Stimulated activated naive CD8-positive, alpha-beta T cell treated with anti-CD3 and anti-CD28 coated beads, Interleukin-15, Interleukin-2, amounts not matched to agents 100 ng/mL and 50 ng/mL, for 24 hours (primary cell): ENCODE measurements around the gene NOTCH4.
"Not testable (repeated sequence)": the region's sequence is repeated elsewhere in the genome, so short reads cannot be mapped to it uniquely, and the experiment has no call there.

Experiments
- H3K27ac Mint-ChIP-seq: one replicate; pipeline ENCODE4 v1.8.0; 2021; ENCODE audit warnings: mild to moderate bottlenecking, mixed read lengths
- H3K27me3 Mint-ChIP-seq: one replicate; pipeline ENCODE4 v1.8.0; 2021; ENCODE audit warnings: mixed read lengths
- H3K36me3 Mint-ChIP-seq: one replicate; pipeline ENCODE4 v1.8.0; 2021; ENCODE audit warnings: low read depth, mixed read lengths
- H3K4me1 Mint-ChIP-seq: one replicate; pipeline ENCODE4 v1.8.0; 2021; ENCODE audit warnings: low read depth, mixed read lengths
- H3K4me3 Mint-ChIP-seq: one replicate; pipeline ENCODE4 v1.8.0; 2021; ENCODE audit warnings: mild to moderate bottlenecking, mixed read lengths
- H3K9me3 Mint-ChIP-seq: one replicate; pipeline ENCODE4 v1.8.0; 2021; ENCODE audit warnings: mixed read lengths

The NOTCH4 gene

DNA sequence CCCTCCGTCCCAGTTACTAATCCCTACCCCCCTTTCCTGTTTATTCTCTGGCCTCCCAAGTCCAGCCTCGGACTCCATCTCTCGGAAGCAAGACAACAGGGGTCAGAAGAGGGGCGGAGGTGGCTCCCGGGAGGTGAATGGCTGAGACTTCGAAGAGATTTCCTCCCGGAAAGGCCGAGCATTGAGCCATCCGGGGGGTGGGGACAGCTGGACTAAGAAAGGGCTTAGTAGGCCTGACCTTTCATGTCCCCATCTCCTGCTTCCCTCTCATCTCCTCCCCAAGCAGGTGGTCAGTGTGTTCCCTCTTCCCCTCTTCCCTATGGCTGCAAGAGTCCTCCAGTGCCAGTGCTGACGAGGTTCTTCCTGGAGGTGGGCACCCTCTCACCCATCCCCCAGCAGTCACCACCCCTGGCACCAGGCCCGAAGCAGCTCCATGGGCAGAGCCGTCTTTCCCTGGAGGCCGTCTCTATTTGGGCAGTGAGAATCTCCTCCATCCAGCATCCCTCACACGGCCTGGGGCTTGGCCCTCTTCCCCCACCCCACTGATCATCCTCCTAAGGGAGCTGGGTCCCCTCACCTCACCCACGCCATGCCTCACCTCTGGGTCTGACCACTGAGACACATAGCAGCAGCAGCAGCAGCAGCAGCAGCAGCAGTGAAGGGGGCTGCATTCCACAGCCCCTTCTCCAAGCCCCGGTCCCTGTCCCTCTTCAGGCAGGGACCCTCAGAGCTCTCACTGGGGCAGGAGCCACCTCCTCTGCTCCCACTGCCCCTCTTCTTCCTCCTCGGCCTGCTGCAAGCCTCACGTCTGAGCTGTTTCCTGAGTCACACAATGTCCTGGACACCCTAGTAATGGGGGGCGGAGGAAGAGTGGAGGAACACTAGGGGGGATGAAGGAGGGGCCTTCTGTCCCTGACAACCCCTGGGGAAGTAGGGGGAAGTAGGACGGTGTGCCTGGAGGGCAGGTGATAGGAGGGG lies at the start of gene NOTCH4:
Gene NOTCH4 (minus strand): TSS at position 810 of the 978 bp plus-strand sequence. CDS start 139 bp downstream, at position 671.
- no peaks in the 10 kb centered on the region for H3K27me3 Mint-ChIP-seq
- peaks cover 17% of the 10 kb centered on the region for H3K4me1 Mint-ChIP-seq
- peak within 1 kb of the TSS; percentile 16 for H3K27ac Mint-ChIP-seq
- H3K4me3 Mint-ChIP-seq: no peak within 1 kb of the TSS
- H3K36me3 Mint-ChIP-seq: no peaks in the 10 kb centered on the region
- H3K9me3 Mint-ChIP-seq: no peaks in the 10 kb centered on the region

DNA sequence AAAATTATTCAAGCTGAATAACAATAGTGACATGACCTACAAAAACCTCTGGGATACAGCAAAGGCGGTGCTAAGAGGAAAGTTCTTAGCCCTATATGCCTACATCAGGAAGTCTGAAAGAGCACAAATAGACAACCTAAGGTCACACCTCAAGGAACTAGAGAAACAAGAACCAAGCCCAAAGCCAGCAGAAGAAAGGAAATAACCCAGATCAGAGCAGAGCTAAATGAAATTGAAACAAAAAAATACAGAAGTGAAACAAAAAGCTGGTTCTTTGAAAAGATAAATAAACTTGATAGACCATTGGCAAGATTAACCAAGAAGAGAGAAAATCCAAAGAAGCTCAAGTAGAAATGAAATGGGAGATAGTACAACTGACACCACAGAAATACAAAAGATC lies 47.6 kb upstream of the NOTCH4 start:
- Mint-ChIP-seq H3K4me1 (peaks cover 38% of the 10 kb centered on the region), H3K36me3 (no peaks in the 10 kb centered on the region), H3K9me3 (no peaks in the 10 kb centered on the region), H3K27me3 (peaks cover 5% of the 10 kb centered on the region), H3K27ac (peak overlapping the region; percentile 66), H3K4me3 (peak overlapping the region; percentile 14)

DNA sequence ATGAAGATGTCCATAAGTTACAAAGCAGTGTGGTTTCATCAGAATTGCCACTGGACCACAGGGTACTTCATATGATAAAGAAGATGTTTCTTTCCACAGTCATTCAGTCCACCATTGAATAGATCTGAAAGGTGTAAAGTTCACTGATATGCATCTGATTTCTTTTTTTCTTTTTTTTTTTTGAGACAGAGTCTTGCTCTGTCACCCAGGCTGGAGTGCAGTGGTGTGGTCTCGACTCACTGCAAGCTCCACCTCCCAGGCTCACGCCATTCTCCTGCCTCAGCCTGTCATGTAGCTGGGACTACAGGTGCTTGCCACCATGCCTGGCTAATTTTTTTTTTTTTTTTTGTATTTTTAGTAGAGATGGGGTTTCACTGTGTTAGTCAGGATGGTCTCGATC lies 44.6 kb upstream of the NOTCH4 start:
- not testable (repeated sequence) for H3K36me3 Mint-ChIP-seq, H3K9me3 Mint-ChIP-seq, H3K27me3 Mint-ChIP-seq, H3K4me3 Mint-ChIP-seq, H3K27ac Mint-ChIP-seq
- H3K4me1 Mint-ChIP-seq: peaks cover 34% of the 10 kb centered on the region

DNA sequence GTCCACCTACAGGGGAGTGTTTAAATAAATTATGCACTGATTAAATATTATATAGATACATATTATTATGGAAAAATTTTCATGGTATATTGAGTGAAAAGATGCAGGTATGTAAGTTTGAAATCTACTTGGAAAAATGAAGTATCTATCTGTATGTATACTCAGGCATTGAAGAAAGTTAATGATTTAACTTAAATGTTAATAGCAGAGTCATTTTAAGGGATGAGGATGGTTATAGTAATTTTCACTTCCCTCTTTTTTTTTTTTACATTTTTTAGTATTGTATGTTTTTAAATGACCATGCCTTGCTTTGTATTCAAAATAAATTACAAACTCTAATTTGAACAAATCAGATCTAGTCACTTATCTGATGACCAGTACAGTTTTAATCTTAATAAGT lies 43.2 kb upstream of the NOTCH4 start:
- peaks cover 3% of the 10 kb centered on the region for H3K27me3 Mint-ChIP-seq
- no peak overlapping the region for H3K4me3 Mint-ChIP-seq
- H3K36me3 Mint-ChIP-seq: no peaks in the 10 kb centered on the region
- no peak overlapping the region for H3K27ac Mint-ChIP-seq
- no peaks in the 10 kb centered on the region for H3K9me3 Mint-ChIP-seq
- H3K4me1 Mint-ChIP-seq: peaks cover 21% of the 10 kb centered on the region

DNA sequence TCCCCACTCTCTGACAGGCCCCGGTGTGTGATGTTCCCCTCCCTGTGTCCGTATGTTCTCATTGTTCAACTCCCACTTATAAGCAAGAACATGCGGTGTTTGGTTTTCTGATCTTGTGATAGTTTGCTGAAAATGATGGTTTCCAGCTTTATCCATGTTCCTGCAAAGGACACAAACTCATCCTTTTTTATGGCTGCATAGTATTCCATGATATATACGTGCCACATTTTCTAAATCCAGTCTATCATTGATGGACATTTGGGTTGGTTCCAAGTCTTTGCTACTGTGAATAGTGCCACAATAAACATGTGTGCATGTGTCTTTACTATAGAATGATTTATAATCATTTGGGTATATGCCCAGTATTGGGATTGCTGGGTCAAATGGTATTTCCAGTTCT lies 33.4 kb upstream of the NOTCH4 start:
- not testable (repeated sequence) for H3K9me3 Mint-ChIP-seq, H3K27me3 Mint-ChIP-seq, H3K4me3 Mint-ChIP-seq, H3K36me3 Mint-ChIP-seq, H3K27ac Mint-ChIP-seq
- H3K4me1 Mint-ChIP-seq: peaks cover 19% of the 10 kb centered on the region

DNA sequence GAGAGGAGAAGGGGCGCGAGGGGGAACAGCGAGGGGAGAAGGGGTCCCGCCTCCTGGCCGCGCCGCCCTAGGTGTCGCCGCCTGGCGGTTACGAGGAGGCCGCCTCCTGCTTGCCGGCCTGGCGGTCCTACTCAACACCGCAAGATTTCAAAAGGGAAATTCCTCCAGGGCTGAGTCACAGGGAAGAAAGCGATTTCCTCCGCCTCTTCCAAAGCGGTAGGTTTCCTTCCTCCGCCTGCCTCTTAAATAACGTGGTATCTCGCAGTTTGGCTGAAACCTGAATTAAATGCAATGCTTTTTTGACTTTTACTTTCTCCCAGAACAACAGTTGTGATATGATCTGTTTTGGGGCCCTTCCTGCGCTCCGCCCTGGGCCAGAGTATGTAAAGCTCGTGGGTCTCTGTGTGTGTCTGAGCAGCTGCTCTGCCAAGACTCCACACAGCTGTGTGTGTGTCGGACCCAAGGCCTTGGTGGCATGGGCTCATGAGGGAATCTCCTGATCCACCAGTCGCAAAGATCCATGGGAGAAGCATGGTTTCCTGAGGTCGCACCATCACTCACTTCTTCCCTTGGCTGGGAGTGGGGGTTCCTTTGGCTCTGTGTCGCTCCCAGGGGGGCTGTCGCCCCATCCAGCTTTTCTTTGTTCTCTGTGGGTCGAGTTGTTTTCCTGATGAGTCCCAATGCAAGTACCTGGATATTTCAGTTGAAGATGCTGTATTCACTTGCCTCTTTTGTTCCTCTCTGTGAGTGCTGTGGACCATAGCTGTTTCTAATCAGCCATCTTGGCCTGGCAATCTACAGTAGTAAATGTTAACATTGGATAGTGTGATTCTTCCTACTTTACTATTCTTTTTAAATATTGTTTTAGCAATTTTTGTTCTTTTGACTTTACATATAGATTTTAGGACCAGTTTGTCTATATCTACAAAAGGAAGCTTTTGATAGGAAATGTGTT lies 31.6 kb upstream of the NOTCH4 start:
- Mint-ChIP-seq H3K27ac (peak overlapping the region; percentile 71), H3K9me3 (no peaks in the 10 kb centered on the region), H3K36me3 (no peaks in the 10 kb centered on the region), H3K4me3 (peak overlapping the region; percentile 49), H3K27me3 (no peaks in the 10 kb centered on the region), H3K4me1 (peaks cover 28% of the 10 kb centered on the region)

DNA sequence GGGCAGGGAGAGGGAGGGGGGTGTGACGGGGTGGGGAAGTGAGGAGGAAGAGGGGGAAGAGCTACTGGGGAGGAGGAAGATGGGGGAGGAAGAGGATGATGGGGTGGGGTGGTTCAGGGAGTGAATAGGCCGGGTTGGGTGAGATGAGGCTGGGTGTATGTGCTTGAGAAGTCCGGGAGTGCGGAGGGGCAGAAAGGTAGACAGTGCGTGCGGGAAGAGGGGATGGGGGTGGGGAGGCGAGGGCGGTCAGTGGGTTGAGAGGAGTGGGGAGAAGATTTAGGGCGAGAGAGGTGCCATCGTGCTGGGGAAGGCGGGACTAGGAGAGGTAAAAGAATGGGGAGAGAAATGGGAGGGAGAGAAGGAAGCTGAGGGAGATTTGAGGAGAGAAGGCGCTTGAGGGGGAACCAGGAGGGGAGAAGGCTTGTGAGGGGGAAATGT lies 30.9 kb upstream of the NOTCH4 start:
- Mint-ChIP-seq H3K9me3 (no peaks in the 10 kb centered on the region), H3K36me3 (no peaks in the 10 kb centered on the region), H3K27me3 (no peaks in the 10 kb centered on the region), H3K27ac (no peak overlapping the region), H3K4me1 (peaks cover 28% of the 10 kb centered on the region), H3K4me3 (peak overlapping the region; percentile 49)

DNA sequence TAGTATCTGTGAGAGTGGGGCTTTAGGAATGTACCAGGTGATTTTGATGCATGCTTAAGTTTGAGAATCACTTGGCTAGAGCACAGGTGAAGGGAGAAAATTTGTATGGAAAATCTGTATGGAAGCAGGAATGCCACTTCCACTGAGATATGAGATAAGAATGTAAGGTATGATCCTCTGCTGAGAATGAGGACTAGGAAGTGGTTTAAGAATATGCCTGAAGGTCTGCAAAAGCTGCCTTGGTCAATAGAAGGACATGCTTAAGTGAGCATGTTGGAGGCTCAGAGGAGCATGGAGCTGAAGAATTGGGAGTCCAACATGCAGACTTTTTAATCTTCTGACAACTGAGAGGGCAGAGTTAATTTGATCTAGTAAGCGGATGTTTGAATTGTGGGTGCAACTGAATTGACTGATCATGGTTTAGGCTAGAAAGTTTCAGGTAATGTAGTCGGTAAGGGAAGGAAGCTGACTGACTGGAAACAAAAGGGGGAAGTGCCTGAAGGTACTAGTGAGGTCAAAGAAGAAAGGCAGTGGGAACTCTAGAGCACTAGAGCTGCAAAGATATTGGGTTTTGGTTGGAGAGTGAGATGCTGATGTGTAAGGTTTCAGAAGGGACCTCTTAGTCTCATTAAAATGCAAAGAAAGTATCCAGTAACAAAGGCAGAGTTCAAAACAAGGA lies 28.6 kb upstream of the NOTCH4 start:
- peaks cover 28% of the 10 kb centered on the region for H3K4me1 Mint-ChIP-seq
- no peaks in the 10 kb centered on the region for H3K27me3 Mint-ChIP-seq
- no peak overlapping the region for H3K27ac Mint-ChIP-seq
- no peaks in the 10 kb centered on the region for H3K36me3 Mint-ChIP-seq
- no peaks in the 10 kb centered on the region for H3K9me3 Mint-ChIP-seq
- H3K4me3 Mint-ChIP-seq: no peak overlapping the region

DNA sequence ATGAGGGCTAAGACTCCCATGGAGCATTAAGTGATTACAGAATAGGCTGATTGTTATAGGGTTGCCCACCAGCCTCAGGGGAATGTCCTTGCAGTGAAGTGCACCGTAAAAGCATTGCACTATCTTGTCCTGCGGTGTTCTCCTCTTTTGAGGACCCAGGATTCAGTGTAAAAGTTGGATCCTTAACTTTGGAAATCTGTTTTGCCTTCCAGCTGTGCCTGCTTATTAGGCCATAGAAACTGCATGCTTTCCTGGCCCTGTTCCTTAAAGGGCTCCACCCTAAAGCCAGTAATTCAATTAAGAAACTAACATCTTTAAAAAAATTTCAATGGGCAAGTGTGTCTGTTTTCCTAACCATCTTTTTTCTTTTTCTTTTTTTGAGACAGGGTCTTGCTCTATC lies 25.4 kb upstream of the NOTCH4 start:
- H3K27me3 Mint-ChIP-seq: peaks cover 4% of the 10 kb centered on the region
- no peak overlapping the region for H3K4me3 Mint-ChIP-seq

DNA sequence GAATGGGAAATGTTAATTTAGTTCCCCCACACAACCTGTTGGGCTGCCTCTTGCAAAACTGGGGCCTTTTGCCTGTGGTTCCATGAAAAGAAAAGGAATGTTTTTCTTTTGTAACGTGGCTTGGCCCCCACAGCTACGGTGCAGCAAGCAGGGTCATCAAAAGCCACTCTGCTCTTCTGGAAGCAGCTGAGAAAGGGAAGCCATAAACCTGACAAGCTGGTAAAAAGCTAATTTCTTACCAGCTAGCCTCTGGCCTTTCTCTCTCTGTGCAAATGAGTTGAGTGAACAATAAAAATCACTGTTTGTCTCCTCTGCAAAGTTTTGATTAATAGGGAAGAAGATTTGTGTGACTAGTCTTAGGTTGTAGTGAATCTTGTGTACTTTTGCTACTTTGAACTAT lies 23.5 kb upstream of the NOTCH4 start:
- Mint-ChIP-seq H3K4me3 (no peak overlapping the region), H3K9me3 (no peaks in the 10 kb centered on the region), H3K27me3 (peaks cover 4% of the 10 kb centered on the region), H3K4me1 (peaks cover 17% of the 10 kb centered on the region), H3K27ac (no peak overlapping the region), H3K36me3 (no peaks in the 10 kb centered on the region)

More for the DNA sequence above, 25.4 kb upstream of the NOTCH4 start:
- Mint-ChIP-seq H3K9me3 (no peaks in the 10 kb centered on the region), H3K36me3 (no peaks in the 10 kb centered on the region), H3K4me1 (peaks cover 27% of the 10 kb centered on the region), H3K27ac (no peak overlapping the region)

DNA sequence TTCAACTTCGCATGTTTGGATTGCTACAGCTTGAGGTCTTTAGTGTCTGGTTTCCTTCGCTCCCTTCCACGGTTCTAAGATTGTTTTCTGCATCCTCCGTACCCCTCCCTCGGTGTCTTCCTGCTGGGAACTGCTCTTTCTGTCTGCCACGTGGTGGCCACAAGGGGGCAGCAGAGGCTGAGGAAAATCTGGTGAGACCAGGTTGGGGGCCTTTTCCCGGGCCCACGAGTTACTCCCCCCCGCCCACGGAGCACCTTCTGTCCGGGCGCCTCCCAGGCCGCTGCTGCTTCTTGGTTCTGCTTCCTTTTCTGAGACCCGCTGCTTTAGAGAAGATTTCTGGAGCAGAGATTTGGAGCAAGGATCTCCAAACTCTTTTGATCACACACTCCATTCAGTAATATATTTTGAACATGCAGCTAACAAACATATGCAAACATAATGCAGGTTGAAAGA lies 21.1 kb upstream of the NOTCH4 start:
- Mint-ChIP-seq H3K4me3 (peak overlapping the region; percentile 70), H3K27ac (no peak overlapping the region), H3K9me3 (no peaks in the 10 kb centered on the region)

DNA sequence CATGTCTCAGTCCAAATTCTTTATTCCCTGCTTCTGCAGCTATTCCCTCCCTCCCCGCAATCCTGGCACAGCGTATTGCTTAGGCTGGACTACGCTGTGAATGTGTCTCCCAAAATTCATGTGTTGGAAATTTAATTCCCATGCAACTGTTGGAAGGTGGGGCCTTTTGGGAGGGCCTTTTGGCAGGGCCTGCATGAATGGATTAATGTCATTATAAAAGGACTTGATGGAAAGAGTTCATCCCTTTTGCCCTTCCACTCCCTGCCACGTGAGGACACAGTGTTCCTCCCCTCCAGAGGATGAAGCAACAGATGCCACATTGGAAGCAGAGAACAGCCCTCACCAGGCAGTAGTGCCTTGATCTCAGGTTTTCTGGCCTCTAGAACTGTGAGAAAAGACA lies 20.4 kb upstream of the NOTCH4 start:
- H3K4me1 Mint-ChIP-seq: peaks cover 26% of the 10 kb centered on the region
- no peaks in the 10 kb centered on the region for H3K9me3 Mint-ChIP-seq
- H3K27ac Mint-ChIP-seq: no peak overlapping the region
- peaks cover 4% of the 10 kb centered on the region for H3K27me3 Mint-ChIP-seq
- no peak overlapping the region for H3K4me3 Mint-ChIP-seq
- H3K36me3 Mint-ChIP-seq: no peaks in the 10 kb centered on the region

More for the DNA sequence above, 21.1 kb upstream of the NOTCH4 start:
- H3K36me3 Mint-ChIP-seq: no peaks in the 10 kb centered on the region
- H3K4me1 Mint-ChIP-seq: peaks cover 26% of the 10 kb centered on the region
- H3K27me3 Mint-ChIP-seq: peaks cover 4% of the 10 kb centered on the region

DNA sequence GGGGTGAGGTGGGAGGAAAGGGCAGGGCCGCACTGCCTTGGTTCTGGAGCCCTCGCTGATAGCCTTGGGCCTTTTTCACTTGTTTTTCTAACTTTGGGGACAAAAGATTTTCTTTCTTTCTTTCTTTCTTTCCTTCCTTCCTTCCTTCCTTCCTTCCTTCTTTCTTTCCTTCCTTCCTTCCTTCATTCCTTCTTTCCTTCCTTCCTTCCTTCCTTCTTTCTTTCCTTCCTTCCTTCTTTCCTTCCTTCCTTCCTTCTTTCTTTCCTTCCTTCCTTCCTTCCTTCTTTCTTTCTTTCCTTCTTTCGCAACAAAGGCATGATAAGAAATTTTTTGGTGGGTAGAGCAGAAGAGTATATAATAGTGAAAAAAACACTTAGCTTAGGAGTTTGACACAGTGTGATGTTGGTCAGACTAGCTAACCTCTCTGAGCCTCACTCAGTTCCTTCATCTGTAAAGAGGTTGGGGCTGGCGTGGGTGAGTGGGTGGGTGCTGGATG lies 18.5 kb upstream of the NOTCH4 start:
- H3K9me3 Mint-ChIP-seq, H3K36me3 Mint-ChIP-seq, H3K27ac Mint-ChIP-seq, H3K27me3 Mint-ChIP-seq, H3K4me3 Mint-ChIP-seq: not testable (repeated sequence)
- peaks cover 26% of the 10 kb centered on the region for H3K4me1 Mint-ChIP-seq

DNA sequence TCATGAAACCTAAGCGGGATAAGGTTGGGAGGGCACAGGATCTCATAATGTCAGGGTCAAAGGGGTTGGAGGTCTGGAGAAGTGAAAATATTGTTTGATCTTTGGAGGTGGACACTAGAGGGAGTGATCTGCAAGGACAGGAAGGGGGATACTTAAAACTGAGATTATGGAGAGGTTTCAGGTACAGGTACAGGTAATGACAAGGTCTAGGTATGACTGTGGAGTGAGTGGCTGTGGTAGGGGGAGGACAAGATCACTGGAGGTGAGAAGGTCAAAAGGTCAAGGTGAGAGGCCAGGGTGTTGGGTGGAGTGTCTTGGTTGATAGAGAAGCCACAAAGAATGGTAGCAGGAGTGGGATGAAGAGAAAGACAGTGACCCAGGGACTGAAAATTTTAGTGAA lies 16.8 kb upstream of the NOTCH4 start:
- Mint-ChIP-seq H3K27me3 (peaks cover 4% of the 10 kb centered on the region), H3K4me3 (no peak overlapping the region), H3K9me3 (no peaks in the 10 kb centered on the region), H3K4me1 (peaks cover 26% of the 10 kb centered on the region), H3K36me3 (no peaks in the 10 kb centered on the region), H3K27ac (peak overlapping the region; percentile 9)
